WTC11 (cell line): ENCODE measurements around the gene TRIM3. TPM values are rescaled to one million over a fixed set of nuclear protein-coding genes. Genes with fewer than 3 reads are reported as not detected.

ENCODE experiments used
- ATAC-seq: fragments of 200-7000 bp; cut with Tn5 transposase; 2 replicates; pipeline ENCODE4 v1.10.0; 2021; ENCODE audit warnings: mild to moderate bottlenecking, moderate library complexity
- Bru-seq: library from RNA; stranded (reverse); fragments of 400-500 nt; gene quantifications from one replicate; lab custom pipeline; 2021; lab: Mats Ljungman, UMichigan
- CTCF ChIA-PET: fragments of 300-600 bp; sonication (Branson Sonifier 250); formaldehyde crosslinking; loops from one replicate; lab custom pipeline; 2021; ENCODE audit warnings: antibody characterized with exemption; lab: Charles Lee
- POLR2A ChIA-PET: fragments of 350-600 bp; sonication (Branson Sonifier 250); formaldehyde crosslinking; loops from one replicate; lab custom pipeline; 2021; ENCODE audit warnings: antibody characterized with exemption; lab: Charles Lee
- DNase-seq: peaks from one replicate; pipeline ENCODE4 v3.0.0; 2021; ENCODE audit warnings: low spot score
- H3K27ac Mint-ChIP-seq: 2 replicates; pipeline ENCODE4 v1.8.0; 2021; ENCODE audit warnings: mixed read lengths
- H3K27me3 Mint-ChIP-seq: 2 replicates; pipeline ENCODE4 v1.8.0; 2021; ENCODE audit warnings: low read depth, mild to moderate bottlenecking, moderate library complexity, mixed read lengths
- H3K36me3 Mint-ChIP-seq: 2 replicates; pipeline ENCODE4 v1.8.0; 2021; ENCODE audit warnings: mixed read lengths
- H3K4me1 Mint-ChIP-seq: 2 replicates; pipeline ENCODE4 v1.8.0; 2022; ENCODE audit warnings: mixed read lengths
- H3K4me3 Mint-ChIP-seq: 2 replicates; pipeline ENCODE4 v1.8.0; 2021; ENCODE audit warnings: mild to moderate bottlenecking, moderate library complexity, mixed read lengths
- H3K9me3 Mint-ChIP-seq: 2 replicates; pipeline ENCODE4 v1.8.0; 2021; ENCODE audit warnings: mixed read lengths
- ATF1 ChIP-seq: sonication (generic); formaldehyde crosslinking; IDR thresholded peaks from 2 replicates; pipeline ENCODE4 v1.8.1; 2023; ENCODE audit warnings: mild to moderate bottlenecking, moderate library complexity, missing genetic modification reagents
- ELF4 ChIP-seq: sonication (generic); formaldehyde crosslinking; IDR thresholded peaks from 2 replicates; pipeline ENCODE4 v1.8.1; 2022; ENCODE audit warnings: low read depth, mild to moderate bottlenecking, moderate library complexity, missing genetic modification reagents
- ESRRA ChIP-seq: sonication (generic); formaldehyde crosslinking; IDR thresholded peaks from 2 replicates; pipeline ENCODE4 v1.8.1; 2022; ENCODE audit warnings: mild to moderate bottlenecking, missing genetic modification reagents, borderline replicate concordance
- ETV6 ChIP-seq: sonication (generic); formaldehyde crosslinking; IDR thresholded peaks from 2 replicates; pipeline ENCODE4 v1.8.1; 2022; ENCODE audit warnings: mild to moderate bottlenecking, missing genetic modification reagents
- FOXJ3 ChIP-seq: sonication (generic); formaldehyde crosslinking; IDR thresholded peaks from 2 replicates; pipeline ENCODE4 v1.9.0; 2021; ENCODE audit warnings: missing genetic modification reagents, mild to moderate bottlenecking, borderline replicate concordance
- FOXK1 ChIP-seq: sonication (generic); formaldehyde crosslinking; IDR thresholded peaks from 2 replicates; pipeline ENCODE4 v1.8.0; 2022; ENCODE audit warnings: mild to moderate bottlenecking, moderate library complexity, missing genetic modification reagents
- FOXP1 ChIP-seq: sonication (generic); formaldehyde crosslinking; IDR thresholded peaks from 2 replicates; pipeline ENCODE4 v1.8.0; 2022; ENCODE audit warnings: missing genetic modification reagents, mild to moderate bottlenecking, moderate library complexity, borderline replicate concordance
- GABPB1 ChIP-seq: sonication (generic); formaldehyde crosslinking; IDR thresholded peaks from 2 replicates; pipeline ENCODE4 v1.8.1; 2023; ENCODE audit warnings: mild to moderate bottlenecking, missing genetic modification reagents
- GTF2I ChIP-seq: fragments of 250-450 bp; sonication (Bioruptor Pico); conservative IDR thresholded peaks from 2 replicates; pipeline ENCODE4 v1.4.0; 2021; ENCODE audit warnings: mild to moderate bottlenecking
- JAZF1 ChIP-seq: fragments of 250-450 bp; sonication (Bioruptor Pico); IDR thresholded peaks from 2 replicates; pipeline ENCODE4 v1.9.0; 2021; ENCODE audit warnings: moderate library complexity, mild to moderate bottlenecking, inconsistent platforms
- MXD4 ChIP-seq: fragments of 250-450 bp; sonication (Bioruptor Pico); IDR thresholded peaks from 2 replicates; pipeline ENCODE4 v1.8.0; 2021; ENCODE audit warnings: mild to moderate bottlenecking, moderate library complexity, borderline replicate concordance
- NFE2L1 ChIP-seq: sonication (generic); formaldehyde crosslinking; IDR thresholded peaks from 2 replicates; pipeline ENCODE4 v1.8.1; 2023; ENCODE audit warnings: missing genetic modification reagents
- NR3C1 ChIP-seq: sonication (generic); formaldehyde crosslinking; conservative IDR thresholded peaks from 2 replicates; pipeline ENCODE4 v1.8.1; 2023; ENCODE audit warnings: low read depth, mild to moderate bottlenecking, missing genetic modification reagents
- PRRX2 ChIP-seq: fragments of 250-450 bp; sonication (Bioruptor Pico); IDR thresholded peaks from 2 replicates; pipeline ENCODE4 v1.8.0; 2021; ENCODE audit warnings: mild to moderate bottlenecking
- RELA ChIP-seq: sonication (generic); formaldehyde crosslinking; IDR thresholded peaks from 2 replicates; pipeline ENCODE4 v1.8.1; 2022; ENCODE audit warnings: missing genetic modification reagents, mild to moderate bottlenecking, borderline replicate concordance
- ZNF138 ChIP-seq: sonication (generic); formaldehyde crosslinking; conservative IDR thresholded peaks from 2 replicates; pipeline ENCODE4 v1.8.1; 2022; ENCODE audit warnings: mild to moderate bottlenecking, moderate library complexity, missing genetic modification reagents
- ZNF317 ChIP-seq: sonication (generic); formaldehyde crosslinking; IDR thresholded peaks from 2 replicates; pipeline ENCODE4 v1.8.1; 2023; ENCODE audit warnings: low read depth, mild to moderate bottlenecking, moderate library complexity, missing genetic modification reagents, borderline replicate concordance
- ZNF671 ChIP-seq: fragments of 250-450 bp; sonication (Bioruptor Pico); IDR thresholded peaks from 2 replicates; pipeline ENCODE4 v1.8.0; 2021; ENCODE audit warnings: mild to moderate bottlenecking
- long read RNA-seq, 3 experiments: library from RNA in 1 of 3; library from capped mRNA in 1 of 3; library from polyadenylated mRNA in 1 of 3; unstranded in 2 of 3; stranded (forward) in 1 of 3; transcript quantifications; one replicate each; pipeline ENCODE4 v2.0.0, GENCODE V29; 2021
- total RNA-seq: library from RNA; stranded (reverse); gene quantifications from 3 replicates; pipeline ENCODE4 v1.2.3, GENCODE V29; 2021
- TF ChIP-seq, protein P1 (sequence below): sonication (generic); formaldehyde crosslinking; IDR thresholded peaks from 2 replicates; pipeline ENCODE4 v1.8.1; 2023; ENCODE audit warnings: mild to moderate bottlenecking, missing genetic modification reagents
- TF ChIP-seq, protein P2 (sequence below): sonication (generic); formaldehyde crosslinking; IDR thresholded peaks from 2 replicates; pipeline ENCODE4 v1.8.0; 2022; ENCODE audit warnings: mild to moderate bottlenecking, missing genetic modification reagents
- TF ChIP-seq, protein P3 (sequence below): fragments of 250-450 bp; sonication (Bioruptor Pico); IDR thresholded peaks from 2 replicates; pipeline ENCODE4 v1.9.0; 2021; ENCODE audit warnings: mild to moderate bottlenecking
- TF ChIP-seq, protein P4 (sequence below): fragments of 250-450 bp; sonication (Bioruptor Pico); IDR thresholded peaks from 2 replicates; pipeline ENCODE4 v1.9.0; 2021; ENCODE audit warnings: moderate library complexity, mild to moderate bottlenecking, inconsistent platforms, borderline replicate concordance
- TF ChIP-seq, protein P5 (sequence below): sonication (generic); formaldehyde crosslinking; IDR thresholded peaks from 2 replicates; pipeline ENCODE4 v1.8.0; 2022; ENCODE audit warnings: mild to moderate bottlenecking, missing genetic modification reagents
- TF ChIP-seq, protein P6 (sequence below): sonication (generic); formaldehyde crosslinking; IDR thresholded peaks from 2 replicates; pipeline ENCODE4 v1.8.1; 2023; ENCODE audit warnings: mild to moderate bottlenecking, missing genetic modification reagents, moderate library complexity
- TF ChIP-seq, protein P7 (sequence below): sonication (generic); formaldehyde crosslinking; IDR thresholded peaks from 2 replicates; pipeline ENCODE4 v1.8.0; 2022; ENCODE audit warnings: missing genetic modification reagents

The TRIM3 gene
- total RNA-seq (16.6 to 21.3 TPM (median 19.0 TPM) in 3 replicates), Bru-seq, nascent RNA (percentile 51 among the genes with signal in this experiment)
- long read RNA-seq, experiment 1, transcript TRIM3-201 (12 exons, 2,879 nt) = major isoform, 30 of 62 reads
- long read RNA-seq, experiment 1, partial matches to known transcripts = 5 of 62 reads
- long read RNA-seq, experiment 1, other reads (novel, unspliced or antisense) = 24 of 62 reads
- long read RNA-seq, experiment 2, partial matches to known transcripts = 1 of 8 reads
- long read RNA-seq, experiment 2, other reads (novel, unspliced or antisense) = 2 of 8 reads
- long read RNA-seq, experiment 3, partial matches to known transcripts = 2 of 4 reads
- long read RNA-seq, experiment 3, other reads (novel, unspliced or antisense) = 1 of 4 reads

DNA sequence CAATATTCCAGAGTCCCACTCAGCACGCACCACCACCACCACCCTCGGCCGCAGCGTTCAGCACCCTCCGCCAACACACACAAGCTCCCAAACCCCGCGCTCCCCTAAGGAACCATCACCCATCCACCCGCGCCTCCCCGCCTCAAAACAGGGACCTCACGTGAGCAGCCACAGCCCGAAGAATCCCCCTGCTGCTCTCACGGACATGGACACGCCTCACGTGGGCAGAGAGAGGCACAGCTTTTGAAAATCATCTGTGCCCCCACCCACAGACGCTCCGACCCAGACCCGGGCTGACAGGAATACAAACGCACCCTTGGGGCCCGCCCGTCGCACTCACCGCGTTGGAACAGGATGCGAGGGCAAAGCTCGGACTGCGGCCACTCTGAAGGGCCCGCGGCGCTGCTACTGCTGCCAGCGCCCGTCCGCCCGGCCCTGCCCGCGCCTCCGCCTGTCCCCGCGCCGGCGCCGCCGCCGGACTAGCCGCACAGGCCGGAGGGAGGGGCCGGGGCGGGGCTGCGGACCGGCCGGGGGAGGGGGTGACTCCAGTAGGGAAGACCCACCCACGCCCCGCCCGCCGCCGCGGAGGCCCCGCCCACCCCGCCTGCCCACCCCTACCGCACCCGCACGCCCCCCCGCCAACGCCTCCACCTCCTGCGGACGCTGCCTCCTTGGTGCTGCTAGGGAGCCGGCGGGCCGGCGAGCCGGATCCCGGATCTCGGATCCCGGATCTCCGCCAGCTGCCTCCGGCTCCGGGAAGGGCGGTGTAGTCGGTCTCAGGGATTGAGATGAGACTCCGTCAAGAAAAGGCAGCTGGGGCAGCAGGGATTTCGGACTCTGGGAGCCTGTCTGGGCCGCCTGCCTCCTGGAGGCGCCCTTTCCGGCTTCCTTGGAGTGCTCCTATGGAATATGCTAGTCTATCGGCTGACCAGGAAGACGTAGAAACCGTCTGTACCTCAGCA, at the start of gene TRIM3:
Gene TRIM3, minus strand, starts transcription at position 491 of the 962 bp plus-strand sequence. CDS start 8,246 bp downstream, outside the sequence.
- Mint-ChIP-seq H3K27ac (peak within 1 kb of the TSS; percentile 93), H3K4me1 (peaks cover 28% of the 10 kb centered on the region), H3K9me3 (no peaks in the 10 kb centered on the region), H3K36me3 (peaks cover 17% of the 10 kb centered on the region), H3K4me3 (peak within 1 kb of the TSS; percentile 79), H3K27me3 (peaks cover 12% of the 10 kb centered on the region)
- ATAC-seq = peak; percentile 49
- ChIA-PET CTCF (interaction anchor here (0.5 to 5.4 kb wide), 12 partner anchors 24 to 111 kb away, joined by 3 to 68 read pairs (median 6); partner anchors contain the start of genes APBB1 and DNHD1), POLR2A (interaction anchor here (1.1 kb wide), 2 partner anchors 138 to 929 kb away, joined by 3 to 4 read pairs; partner anchors contain the start of gene TAF10)
- peak; percentile 91 for DNase-seq
- TF ChIP-seq MXD4 (CRISPR knock-in tag) (no peak), GABPB1 (CRISPR knock-in tag) (0 out of 2 replicates have a peak, but pooled peaks have one; percentile 18), GTF2I (CRISPR knock-in tag) (no peak), ELF4 (CRISPR knock-in tag) (no peak), ATF1 (no peak), RELA (no peak), ZNF138 (no peak), JAZF1 (no peak), ZNF671 (CRISPR knock-in tag) (no peak), ZNF317 (CRISPR knock-in tag) (no peak), FOXP1 (CRISPR knock-in tag) (0 out of 2 replicates have a peak, but pooled peaks have one; percentile 23), ETV6 (no peak), NR3C1 (CRISPR knock-in tag) (no peak), NFE2L1 (CRISPR knock-in tag) (0 out of 2 replicates have a peak, but pooled peaks have one; percentile 23), FOXK1 (CRISPR knock-in tag) (no peak), ESRRA (CRISPR knock-in tag) (0 out of 2 replicates have a peak, but pooled peaks have one; percentile 42), FOXJ3 (no peak), PRRX2 (CRISPR knock-in tag) (no peak)
- TF ChIP-seq, protein P1, sequence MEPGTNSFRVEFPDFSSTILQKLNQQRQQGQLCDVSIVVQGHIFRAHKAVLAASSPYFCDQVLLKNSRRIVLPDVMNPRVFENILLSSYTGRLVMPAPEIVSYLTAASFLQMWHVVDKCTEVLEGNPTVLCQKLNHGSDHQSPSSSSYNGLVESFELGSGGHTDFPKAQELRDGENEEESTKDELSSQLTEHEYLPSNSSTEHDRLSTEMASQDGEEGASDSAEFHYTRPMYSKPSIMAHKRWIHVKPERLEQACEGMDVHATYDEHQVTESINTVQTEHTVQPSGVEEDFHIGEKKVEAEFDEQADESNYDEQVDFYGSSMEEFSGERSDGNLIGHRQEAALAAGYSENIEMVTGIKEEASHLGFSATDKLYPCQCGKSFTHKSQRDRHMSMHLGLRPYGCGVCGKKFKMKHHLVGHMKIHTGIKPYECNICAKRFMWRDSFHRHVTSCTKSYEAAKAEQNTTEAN (CRISPR knock-in tag) = no peak
- TF ChIP-seq, protein P2, sequence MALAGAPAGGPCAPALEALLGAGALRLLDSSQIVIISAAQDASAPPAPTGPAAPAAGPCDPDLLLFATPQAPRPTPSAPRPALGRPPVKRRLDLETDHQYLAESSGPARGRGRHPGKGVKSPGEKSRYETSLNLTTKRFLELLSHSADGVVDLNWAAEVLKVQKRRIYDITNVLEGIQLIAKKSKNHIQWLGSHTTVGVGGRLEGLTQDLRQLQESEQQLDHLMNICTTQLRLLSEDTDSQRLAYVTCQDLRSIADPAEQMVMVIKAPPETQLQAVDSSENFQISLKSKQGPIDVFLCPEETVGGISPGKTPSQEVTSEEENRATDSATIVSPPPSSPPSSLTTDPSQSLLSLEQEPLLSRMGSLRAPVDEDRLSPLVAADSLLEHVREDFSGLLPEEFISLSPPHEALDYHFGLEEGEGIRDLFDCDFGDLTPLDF (CRISPR knock-in tag) = no peak
- TF ChIP-seq, protein P3, sequence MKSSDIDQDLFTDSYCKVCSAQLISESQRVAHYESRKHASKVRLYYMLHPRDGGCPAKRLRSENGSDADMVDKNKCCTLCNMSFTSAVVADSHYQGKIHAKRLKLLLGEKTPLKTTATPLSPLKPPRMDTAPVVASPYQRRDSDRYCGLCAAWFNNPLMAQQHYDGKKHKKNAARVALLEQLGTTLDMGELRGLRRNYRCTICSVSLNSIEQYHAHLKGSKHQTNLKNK (CRISPR knock-in tag) = no peak
- TF ChIP-seq, protein P4, sequence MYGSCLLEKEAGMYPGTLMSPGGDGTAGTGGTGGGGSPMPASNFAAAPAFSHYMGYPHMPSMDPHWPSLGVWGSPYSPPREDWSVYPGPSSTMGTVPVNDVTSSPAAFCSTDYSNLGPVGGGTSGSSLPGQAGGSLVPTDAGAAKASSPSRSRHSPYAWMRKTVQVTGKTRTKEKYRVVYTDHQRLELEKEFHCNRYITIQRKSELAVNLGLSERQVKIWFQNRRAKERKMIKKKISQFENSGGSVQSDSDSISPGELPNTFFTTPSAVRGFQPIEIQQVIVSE (CRISPR knock-in tag) = no peak
- TF ChIP-seq, protein P5, sequence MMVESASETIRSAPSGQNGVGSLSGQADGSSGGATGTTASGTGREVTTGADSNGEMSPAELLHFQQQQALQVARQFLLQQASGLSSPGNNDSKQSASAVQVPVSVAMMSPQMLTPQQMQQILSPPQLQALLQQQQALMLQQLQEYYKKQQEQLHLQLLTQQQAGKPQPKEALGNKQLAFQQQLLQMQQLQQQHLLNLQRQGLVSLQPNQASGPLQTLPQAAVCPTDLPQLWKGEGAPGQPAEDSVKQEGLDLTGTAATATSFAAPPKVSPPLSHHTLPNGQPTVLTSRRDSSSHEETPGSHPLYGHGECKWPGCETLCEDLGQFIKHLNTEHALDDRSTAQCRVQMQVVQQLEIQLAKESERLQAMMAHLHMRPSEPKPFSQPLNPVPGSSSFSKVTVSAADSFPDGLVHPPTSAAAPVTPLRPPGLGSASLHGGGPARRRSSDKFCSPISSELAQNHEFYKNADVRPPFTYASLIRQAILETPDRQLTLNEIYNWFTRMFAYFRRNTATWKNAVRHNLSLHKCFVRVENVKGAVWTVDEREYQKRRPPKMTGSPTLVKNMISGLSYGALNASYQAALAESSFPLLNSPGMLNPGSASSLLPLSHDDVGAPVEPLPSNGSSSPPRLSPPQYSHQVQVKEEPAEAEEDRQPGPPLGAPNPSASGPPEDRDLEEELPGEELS (CRISPR knock-in tag) = no peak
- TF ChIP-seq, protein P6, sequence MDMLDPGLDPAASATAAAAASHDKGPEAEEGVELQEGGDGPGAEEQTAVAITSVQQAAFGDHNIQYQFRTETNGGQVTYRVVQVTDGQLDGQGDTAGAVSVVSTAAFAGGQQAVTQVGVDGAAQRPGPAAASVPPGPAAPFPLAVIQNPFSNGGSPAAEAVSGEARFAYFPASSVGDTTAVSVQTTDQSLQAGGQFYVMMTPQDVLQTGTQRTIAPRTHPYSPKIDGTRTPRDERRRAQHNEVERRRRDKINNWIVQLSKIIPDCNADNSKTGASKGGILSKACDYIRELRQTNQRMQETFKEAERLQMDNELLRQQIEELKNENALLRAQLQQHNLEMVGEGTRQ (CRISPR knock-in tag) = no peak
- TF ChIP-seq, protein P7, sequence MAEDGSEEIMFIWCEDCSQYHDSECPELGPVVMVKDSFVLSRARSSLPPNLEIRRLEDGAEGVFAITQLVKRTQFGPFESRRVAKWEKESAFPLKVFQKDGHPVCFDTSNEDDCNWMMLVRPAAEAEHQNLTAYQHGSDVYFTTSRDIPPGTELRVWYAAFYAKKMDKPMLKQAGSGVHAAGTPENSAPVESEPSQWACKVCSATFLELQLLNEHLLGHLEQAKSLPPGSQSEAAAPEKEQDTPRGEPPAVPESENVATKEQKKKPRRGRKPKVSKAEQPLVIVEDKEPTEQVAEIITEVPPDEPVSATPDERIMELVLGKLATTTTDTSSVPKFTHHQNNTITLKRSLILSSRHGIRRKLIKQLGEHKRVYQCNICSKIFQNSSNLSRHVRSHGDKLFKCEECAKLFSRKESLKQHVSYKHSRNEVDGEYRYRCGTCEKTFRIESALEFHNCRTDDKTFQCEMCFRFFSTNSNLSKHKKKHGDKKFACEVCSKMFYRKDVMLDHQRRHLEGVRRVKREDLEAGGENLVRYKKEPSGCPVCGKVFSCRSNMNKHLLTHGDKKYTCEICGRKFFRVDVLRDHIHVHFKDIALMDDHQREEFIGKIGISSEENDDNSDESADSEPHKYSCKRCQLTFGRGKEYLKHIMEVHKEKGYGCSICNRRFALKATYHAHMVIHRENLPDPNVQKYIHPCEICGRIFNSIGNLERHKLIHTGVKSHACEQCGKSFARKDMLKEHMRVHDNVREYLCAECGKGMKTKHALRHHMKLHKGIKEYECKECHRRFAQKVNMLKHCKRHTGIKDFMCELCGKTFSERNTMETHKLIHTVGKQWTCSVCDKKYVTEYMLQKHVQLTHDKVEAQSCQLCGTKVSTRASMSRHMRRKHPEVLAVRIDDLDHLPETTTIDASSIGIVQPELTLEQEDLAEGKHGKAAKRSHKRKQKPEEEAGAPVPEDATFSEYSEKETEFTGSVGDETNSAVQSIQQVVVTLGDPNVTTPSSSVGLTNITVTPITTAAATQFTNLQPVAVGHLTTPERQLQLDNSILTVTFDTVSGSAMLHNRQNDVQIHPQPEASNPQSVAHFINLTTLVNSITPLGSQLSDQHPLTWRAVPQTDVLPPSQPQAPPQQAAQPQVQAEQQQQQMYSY = peak; percentile 83
